GM15510 (cell line): ENCODE results near the gene TBX2.

ENCODE experiments used
- POLR2A ChIP-seq: IDR thresholded peaks from 3 replicates; pipeline ENCODE4 v1.6.1; 2011; ENCODE audit warnings: borderline replicate concordance; ENCODE audit not compliant: insufficient read length; ENCODE audit errors: extremely low read depth

Gene TBX2

GRCh38 chr17:61454381-61455323, 55.0 kb downstream of the TBX2 start:
- TF ChIP-seq POLR2A, result no peak

DNA sequence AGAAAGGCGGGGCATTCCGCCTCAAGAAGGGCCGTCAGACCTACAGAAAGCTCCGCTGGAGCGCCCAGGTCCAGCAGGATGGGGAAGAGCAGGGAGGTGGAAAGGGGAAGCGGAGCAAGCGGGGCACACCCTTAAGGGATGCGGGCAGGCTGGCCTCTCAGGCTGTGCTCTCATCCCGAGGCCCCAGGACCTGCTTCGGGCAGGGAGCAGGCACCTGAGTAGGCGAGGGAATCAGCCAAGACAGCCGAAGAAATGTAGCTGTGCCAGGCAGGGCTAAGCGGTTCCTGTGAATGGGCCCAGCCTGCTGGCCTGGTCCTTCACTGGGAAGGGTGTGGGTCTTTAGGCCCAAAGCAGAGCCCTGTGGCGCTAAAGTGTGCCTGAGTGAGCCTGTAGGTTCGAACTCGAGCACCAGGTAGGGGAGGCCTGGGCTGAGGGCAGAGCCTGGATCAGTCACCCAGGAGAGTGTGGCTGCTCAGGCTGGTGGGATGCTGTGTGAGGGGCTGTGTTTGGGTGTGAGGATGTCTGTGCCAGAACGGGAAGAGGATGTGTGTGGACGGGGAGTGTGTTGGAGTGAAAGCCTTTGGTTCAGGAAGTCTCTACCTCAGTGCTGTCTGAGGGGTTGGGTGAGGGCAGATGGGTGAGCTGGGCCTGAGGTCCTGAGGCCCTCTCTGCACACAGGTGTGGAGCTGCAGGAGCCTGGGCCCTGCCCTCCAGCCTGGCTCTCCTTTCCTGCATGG, 55.8 kb downstream of the TBX2 start:
- no peak for TF ChIP-seq POLR2A

DNA sequence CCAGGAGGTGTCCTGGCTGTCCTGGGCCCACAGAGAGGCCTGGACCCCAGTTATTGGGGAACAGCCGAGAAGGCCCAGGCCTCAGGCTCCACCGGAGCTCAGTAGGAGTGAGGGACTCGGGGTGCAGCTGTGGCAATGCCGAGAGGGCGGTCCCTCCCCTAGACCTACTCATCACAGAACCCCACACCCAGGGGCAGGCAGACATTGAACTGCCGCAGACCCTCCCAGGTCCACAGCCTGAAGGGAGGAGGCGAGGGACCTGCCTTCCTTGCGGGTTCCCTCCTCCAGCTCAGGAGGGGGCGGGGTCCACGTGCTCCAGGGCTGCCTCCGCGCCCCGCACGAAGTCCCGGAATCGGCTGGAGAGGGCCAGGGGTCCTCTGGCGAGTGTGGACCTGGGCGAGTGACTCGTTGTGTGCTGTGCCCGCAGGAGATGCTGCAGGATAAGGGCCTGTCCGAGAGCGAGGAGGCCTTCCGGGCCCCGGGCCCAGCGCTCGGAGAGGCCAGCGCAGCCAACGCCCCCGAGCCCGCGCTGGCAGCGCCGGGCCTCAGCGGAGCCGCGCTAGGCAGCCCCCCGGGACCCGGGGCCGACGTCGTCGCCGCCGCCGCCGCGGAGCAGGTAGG, 56.5 kb downstream of the TBX2 start:
- no peak for TF ChIP-seq POLR2A

DNA sequence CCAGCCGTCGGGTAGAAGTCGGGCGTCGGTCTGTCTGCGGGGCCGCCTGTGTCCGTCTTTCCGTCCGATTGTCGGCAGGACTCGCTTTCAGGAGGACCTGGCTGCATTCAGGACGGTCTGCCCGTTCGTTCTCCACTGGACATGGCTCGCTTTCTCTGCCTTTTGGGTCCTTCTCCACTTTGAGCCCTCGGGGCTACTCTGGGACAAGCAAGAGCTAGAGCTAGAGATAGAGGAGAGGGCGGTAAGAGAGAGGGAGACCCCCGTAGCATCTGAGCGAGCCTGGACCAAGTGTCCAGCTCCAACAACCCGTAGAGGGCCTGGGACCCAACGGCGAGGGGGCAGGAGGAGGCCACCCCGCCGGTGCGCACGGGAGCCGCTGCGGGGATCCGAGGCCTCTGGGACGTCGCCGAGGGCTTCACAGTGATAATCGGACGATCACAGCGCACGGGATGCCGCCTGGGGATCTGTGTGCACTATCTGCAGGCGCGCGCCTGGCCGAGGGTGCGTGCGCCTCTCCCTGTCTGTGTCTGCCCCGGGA, 57.1 kb downstream of the TBX2 start:
- no peak for TF ChIP-seq POLR2A

DNA sequence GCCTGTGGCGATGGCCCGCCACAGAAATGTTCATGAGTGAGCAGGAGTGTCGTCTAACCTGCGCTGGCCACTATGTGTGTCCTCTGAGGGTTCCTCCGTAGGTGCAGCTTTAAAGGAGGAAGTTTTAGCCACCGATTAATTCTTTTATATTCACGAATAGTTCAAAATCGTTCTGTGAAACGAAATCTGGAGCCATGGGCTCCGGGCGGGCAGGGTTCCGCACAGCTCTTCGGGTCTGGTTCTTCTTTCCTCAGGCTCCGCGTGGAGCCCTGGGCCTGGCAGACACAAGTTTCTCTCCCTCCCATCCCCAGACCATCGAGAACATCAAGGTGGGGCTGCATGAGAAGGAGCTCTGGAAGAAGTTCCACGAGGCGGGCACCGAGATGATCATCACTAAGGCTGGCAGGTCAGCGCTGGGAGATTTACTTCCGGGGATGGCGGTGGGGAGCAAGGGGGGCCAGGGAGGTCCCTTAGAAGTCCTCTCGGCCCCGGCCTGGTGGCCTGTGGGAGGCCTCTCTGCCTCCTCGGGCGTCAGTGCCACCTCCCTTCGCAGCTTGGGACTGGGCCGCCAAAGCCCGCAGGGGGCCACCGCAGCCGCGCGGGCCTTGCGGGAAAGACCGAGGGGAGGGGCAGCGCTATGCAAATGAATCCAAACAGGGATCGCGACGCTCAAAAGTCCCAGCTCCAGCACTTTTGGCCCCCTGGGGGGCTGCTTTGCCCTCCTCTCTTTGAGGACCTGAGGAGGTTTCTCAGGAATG, 57.8 kb downstream of the TBX2 start:
- no peak for TF ChIP-seq POLR2A

DNA sequence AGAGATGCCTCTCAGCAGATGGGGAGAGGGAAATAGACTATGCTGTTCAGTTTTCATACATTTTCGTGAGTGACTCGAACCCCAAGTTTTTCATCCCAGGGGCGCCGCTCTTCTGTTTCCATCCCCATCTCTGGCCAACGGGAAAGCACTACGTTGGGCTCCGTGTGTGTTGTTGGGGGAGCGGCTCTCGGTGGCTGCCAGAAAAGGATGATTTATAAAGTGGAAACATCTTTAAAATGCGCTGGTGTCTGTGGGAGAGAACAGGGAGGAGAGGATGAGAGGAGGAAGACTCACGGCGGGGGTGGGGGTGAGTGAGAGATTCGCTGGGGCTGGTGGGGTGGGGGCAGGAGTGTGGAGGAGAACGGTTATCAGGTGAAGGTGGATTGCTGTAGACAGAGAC, 58.4 kb downstream of the TBX2 start:
- TF ChIP-seq POLR2A, result no peak

GRCh38 chr17:61458421-61459141, 58.9 kb downstream of the TBX2 start:
- TF ChIP-seq POLR2A, result no peak
